Stimulated activated CD4-positive, alpha-beta T cell treated with anti-CD3 and anti-CD28 coated beads, Interleukin-15, amount 100 ng/mL, for 24 hours (primary cell): Measurements from ENCODE around the gene ARFGAP1.

ENCODE experiments used
- DNase-seq: peaks from one replicate; pipeline ENCODE4 v3.0.0-alpha.2; 2020

ARFGAP1 gene

GRCh38 chr20:63310265-63310991 is 37.8 kb downstream of the ARFGAP1 start:
- DNase-seq: no peak

- no peak for DNase-seq
Observed at GRCh38 chr20:63311186-63311832, 38.7 kb downstream of the ARFGAP1 start.

DNA sequence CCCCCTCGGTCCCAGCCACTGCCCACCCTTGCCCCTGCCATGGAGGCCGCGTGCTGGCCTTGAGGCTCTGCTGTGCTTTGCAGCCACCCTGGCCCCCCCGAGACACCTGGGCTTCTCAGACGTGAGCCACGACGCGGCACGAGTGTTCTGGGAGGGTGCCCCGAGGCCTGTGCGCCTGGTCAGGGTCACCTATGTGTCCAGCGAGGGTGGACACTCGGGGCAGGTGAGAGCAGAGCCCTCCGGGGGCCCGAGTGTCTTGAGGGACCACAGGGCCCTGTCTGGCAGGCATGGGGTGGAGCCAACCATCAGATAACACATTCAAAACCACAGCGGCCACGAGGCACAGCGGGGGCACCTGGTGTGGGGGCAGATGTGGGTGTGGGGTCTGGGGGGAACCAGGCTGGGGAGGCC is 39.2 kb downstream of the ARFGAP1 start:
- no peak for DNase-seq

DNA sequence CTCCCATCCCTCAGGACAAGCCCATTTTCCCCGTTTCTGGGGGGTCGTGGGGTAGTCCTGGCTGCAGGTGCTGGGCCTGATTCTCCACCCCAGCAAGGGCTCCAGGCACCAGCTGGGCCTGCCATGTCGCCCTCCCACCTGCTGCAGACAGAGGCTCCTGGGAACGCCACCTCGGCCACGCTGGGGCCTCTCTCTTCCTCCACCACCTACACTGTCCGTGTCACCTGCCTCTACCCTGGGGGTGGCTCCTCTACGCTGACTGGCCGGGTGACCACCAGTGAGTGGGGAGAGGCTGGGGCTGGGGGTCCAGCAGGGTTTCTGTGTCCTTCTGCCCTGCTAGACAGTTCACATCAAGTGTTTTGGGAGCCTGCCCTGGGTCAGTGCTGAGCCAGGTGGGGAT is 39.7 kb downstream of the ARFGAP1 start:
- DNase-seq: no peak

DNA sequence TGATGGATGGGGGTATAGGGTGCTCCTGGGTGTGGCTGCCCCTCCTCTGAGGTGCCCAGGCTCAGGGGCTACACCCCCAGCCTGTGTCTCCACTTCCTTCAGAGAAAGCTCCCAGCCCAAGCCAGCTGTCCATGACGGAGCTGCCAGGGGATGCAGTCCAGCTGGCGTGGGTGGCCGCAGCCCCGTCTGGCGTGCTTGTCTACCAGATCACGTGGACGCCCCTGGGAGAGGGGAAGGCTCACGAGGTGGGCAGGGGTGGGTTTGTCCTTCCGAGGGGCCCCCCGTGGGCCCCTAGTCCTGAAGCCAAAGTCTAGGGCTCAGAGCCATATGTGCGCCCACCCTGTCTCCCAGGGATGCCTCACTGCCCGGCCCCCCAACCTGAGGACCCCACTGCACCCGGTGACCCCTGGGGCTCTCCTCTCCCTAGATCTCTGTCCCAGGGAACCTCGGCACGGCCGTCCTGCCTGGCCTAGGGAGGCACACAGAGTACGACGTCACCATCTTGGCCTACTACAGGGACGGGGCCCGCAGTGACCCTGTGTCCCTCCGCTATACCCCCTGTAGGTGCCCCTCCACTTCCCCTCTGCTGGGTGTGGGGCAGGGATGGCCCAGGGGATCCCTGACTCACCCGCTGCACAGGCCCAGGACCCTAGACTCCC is 40.2 kb downstream of the ARFGAP1 start:
- no peak for DNase-seq

DNA sequence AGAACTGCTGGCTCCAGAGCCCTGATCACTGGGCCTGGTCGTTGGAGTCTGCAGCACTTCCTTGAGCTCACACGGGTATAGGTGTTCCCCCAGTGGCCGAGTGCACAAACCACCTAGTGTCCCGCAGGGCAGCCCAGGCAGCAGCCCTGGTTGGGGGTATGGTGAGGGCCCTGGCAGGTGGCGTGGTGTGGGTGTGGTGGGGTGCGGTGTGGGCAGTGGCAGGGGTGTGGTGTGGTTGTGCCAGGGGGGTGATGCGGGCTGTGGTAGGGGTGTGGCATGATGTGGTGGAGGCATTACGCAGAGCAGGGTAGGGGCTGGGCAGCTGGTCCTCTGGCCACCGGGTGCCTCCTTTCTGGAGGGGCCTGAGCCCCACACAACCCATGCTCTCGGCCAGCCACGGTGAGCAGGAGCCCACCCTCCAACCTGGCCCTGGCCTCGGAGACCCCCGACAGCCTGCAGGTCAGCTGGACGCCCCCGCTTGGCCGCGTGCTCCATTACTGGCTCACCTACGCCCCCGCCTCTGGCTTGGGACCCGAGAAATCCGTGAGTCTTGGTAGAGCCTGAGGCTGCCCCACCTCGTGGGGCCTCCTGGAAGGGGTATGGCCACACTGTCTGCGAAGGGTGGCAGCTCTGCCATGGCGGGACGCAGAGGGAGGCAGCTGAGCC is 40.9 kb downstream of the ARFGAP1 start:
- no peak for DNase-seq

DNA sequence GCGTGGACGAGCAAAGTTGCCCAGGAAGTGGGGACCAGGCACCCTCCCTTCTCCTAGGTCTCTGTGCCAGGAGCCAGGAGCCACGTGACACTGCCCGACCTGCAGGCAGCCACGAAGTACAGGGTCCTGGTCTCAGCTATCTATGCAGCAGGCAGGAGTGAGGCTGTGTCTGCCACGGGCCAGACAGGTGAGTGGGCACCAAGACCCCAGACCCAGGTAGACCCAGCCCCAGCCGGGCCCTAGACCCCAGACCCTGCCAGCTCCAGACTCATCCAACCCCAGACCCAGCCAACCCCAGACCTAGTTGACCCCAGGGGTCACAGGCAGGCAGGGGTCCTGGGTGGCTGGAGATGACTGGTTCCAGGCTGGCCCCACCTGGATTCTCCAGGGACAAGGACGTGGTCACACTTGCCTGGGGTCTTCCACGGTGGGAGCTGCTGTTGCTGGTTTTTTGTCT is 41.4 kb downstream of the ARFGAP1 start:
- no peak for DNase-seq

DNA sequence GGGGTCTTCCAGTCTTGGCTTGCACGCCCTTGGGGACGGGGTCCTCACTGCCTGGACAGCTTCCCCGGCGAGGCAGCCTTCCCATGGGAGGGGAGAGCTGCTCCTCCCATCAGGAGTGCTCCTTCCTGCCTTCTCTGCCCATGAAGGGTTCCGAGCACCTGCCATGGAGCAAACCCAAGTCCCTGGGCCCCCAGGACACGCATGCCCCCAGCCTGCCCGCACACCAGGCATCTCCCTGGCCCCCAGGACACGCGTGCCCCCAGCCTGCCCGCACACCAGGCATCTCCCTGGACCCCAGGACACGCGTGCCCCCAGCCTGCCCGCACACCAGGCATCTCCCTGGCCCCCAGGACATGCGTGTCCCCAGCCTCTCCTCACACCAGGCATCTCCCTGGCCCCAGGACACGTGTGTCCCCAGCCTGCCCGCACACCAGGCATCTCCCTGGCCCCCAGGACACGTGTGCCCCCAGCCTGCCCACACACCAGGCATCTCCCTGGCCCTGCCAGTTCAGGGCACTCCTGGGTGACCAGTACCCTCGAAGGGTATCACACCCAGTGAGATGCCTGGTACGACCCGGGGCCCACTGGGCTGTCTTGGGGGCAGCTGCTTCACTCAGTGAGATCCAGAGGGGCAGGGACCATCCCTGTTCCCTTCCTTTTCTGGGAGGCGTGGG is 42.1 kb downstream of the ARFGAP1 start:
- DNase-seq: no peak

GRCh38 chr20:63315240-63315689 is 42.7 kb downstream of the ARFGAP1 start:
- no peak for DNase-seq

GRCh38 chr20:63315731-63316491 is 43.3 kb downstream of the ARFGAP1 start:
- no peak for DNase-seq

- no peak for DNase-seq
Observed at GRCh38 chr20:63316502-63316921, 43.9 kb downstream of the ARFGAP1 start.

GRCh38 chr20:63317061-63317460 is 44.4 kb downstream of the ARFGAP1 start:
- no peak for DNase-seq

GRCh38 chr20:63317601-63318291 is 45.1 kb downstream of the ARFGAP1 start:
- DNase-seq: no peak

GRCh38 chr20:63318391-63319163 is 46.0 kb downstream of the ARFGAP1 start:
- no peak for DNase-seq

DNA sequence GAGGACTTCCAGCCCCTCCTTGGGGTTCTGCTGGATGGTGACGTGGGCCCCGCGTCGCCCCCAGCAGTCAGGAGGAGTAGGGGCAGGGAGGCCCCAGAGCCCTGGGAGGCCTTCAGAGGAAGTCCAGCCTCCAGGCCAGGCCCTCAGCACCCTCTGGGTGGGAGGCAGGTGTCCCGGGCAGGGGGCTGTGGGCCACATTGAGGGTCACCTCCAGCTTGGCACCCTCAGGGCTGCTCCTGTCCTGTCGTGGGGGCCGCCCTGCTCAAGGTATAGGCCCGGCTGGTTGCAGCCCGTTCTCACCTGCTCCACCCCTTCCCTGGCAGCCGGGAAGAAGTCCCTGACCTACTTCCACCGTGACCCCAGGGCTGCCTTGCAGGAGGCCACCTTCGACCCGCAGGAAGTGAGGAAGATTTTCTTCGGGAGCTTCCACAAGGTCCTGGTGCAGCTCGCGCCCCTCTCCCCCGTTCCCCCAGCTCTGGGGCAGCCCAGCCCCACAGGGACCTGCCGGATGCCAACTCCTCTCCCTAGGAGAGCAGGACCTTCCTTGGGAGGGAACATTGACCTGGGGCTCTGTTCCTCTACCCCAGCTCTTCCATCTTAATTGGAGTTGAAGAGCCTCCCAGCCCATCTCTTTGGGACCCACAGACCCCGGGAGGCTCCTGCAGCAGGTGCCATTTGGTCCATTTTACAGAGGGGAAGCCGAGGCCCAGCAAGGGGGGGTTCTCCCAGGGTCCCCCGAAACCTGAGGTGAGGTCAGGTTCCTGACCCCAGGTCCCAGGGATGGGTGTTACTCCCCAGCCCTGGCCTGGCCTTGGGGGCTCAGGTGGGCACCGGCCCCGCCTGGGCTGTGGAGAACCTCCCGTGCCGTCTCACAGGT is 46.8 kb downstream of the ARFGAP1 start:
- no peak for DNase-seq

DNA sequence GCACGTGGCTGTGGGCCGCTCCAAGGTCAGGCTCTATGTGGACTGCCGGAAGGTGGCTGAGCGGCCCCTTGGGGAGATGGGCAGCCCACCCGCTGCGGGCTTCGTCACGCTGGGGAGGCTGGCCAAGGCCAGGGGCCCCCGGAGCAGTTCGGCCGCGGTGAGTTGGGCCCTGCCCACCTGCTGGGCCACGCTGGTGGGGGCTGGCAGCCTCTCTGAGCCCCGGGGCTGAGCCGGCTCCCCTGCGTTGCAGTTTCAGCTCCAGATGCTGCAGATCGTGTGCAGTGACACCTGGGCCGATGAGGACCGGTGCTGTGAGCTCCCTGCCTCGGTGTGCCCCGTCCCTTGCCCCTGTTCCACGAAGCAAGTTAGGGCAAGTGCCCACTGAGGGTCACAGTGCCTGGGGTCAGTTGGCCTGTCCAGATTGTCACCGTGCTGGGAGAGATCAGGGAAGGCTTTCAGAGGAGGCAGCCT is 47.5 kb downstream of the ARFGAP1 start:
- no peak for DNase-seq

DNA sequence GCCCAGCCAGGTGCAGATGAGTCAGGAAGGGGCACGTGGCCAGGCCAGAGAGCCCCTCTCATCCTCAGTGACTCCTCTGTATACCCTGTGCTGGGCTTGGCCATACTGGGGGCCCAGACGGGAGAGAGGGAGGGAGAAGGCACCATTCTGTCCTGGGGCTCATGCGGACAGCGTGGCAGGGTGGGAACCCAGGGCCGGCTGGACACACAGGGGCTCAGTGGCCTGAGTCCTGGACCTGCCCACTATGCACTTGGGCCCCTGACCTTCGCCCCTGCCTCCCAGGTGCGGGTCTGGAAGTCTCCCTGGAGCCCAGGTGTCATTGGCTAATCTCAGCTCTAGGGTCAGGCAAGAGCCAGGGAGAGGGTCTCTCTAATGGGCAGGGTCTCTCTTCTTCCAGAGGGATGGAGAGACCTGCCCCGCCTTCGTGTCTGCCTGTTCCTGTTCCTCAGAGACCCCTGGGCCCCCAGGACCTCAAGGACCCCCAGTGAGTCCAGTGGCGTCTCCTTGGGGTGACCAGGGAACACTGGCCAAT is 48.1 kb downstream of the ARFGAP1 start:
- DNase-seq: no peak

GRCh38 chr20:63321148-63321831 is 48.7 kb downstream of the ARFGAP1 start:
- no peak for DNase-seq
